Right lung (tissue), 5 donors: Measurements from ENCODE around the gene CIDEA. TPM values are rescaled to one million over a fixed set of nuclear protein-coding genes. Genes with fewer than 3 reads are reported as not detected.

ENCODE experiments used
- DNase-seq, 2 donors: peaks; one replicate each; pipeline ENCODE4 v3.0.0-alpha.2; 2013
- polyA plus RNA-seq, 5 donors: library from polyadenylated mRNA; unstranded; fragments of 120-200 nt; gene quantifications; one replicate each; pipeline versions ENCODE4 v1.2.1 to v1.2.3, GENCODE V29; 2013; ENCODE audit warnings: inconsistent platforms in 1 of 5, low replicate concordance in 1 of 5; ENCODE audit not compliant: insufficient read length in 5 of 5, insufficient read depth in 1 of 5

CIDEA gene
- polyA plus RNA-seq, 5 donors: 0.37 to 2.4 (median 1.4) TPM

GRCh38 chr18:12296087-12296403 lies 41.9 kb downstream of the CIDEA start:
- no peak for DNase-seq

- no peak for DNase-seq
Observed at GRCh38 chr18:12296457-12296856, 42.3 kb downstream of the CIDEA start.

- DNase-seq: no peak
Observed at GRCh38 chr18:12299862-12300261, 45.7 kb downstream of the CIDEA start.

- DNase-seq: no peak
Observed at GRCh38 chr18:12301263-12302005, 47.3 kb downstream of the CIDEA start.

- no peak for DNase-seq
Observed at GRCh38 chr18:12302391-12303147, 48.4 kb downstream of the CIDEA start.

GRCh38 chr18:12304351-12305210 lies 50.4 kb downstream of the CIDEA start:
- no peak for DNase-seq

GRCh38 chr18:12305211-12305610 lies 51.0 kb downstream of the CIDEA start:
- DNase-seq: no peak

- no peak for DNase-seq
Observed at GRCh38 chr18:12305930-12306629, 51.9 kb downstream of the CIDEA start.

- peak; percentile 40 to 46 for DNase-seq
Observed at GRCh38 chr18:12306752-12307700, 52.9 kb downstream of the CIDEA start.

GRCh38 chr18:12307701-12308385 lies 53.7 kb downstream of the CIDEA start, which contains the start of gene TUBB6:
Gene TUBB6 (plus strand): TSS chr18:12308241. CDS start chr18:12308293, 52 bp downstream.
- peak; percentile 52 to 57 for DNase-seq

- DNase-seq: peak; percentile 77 to 79
Observed at GRCh38 chr18:12308386-12309100, 54.4 kb downstream of the CIDEA start.

GRCh38 chr18:12309683-12310198 lies 55.6 kb downstream of the CIDEA start:
- no peak for DNase-seq

- no peak for DNase-seq
Observed at GRCh38 chr18:12310762-12311161, 56.6 kb downstream of the CIDEA start.

- DNase-seq: no peak
Observed at GRCh38 chr18:12312976-12313375, 58.8 kb downstream of the CIDEA start.

GRCh38 chr18:12313530-12314245 lies 59.5 kb downstream of the CIDEA start:
- no peak for DNase-seq

GRCh38 chr18:12314591-12315305 lies 60.6 kb downstream of the CIDEA start:
- DNase-seq: no peak

- no peak for DNase-seq
Observed at GRCh38 chr18:12315490-12315889, 61.3 kb downstream of the CIDEA start.
